Kidney (tissue), 14 donors: Measurements from ENCODE around the gene PTPRC. TPM values are rescaled to one million over a fixed set of nuclear protein-coding genes. Genes with fewer than 3 reads are reported as not detected.

Source experiments
- DNase-seq, 5 donors: peaks; one replicate each; pipeline ENCODE4 v3.0.0-alpha.2; 2013 to 2020
- FAIRE-seq: peaks from 2 replicates; lab custom pipeline; 2012; peaks lifted over from hg19 to GRCh38; lab: Jason Lieb, UNC
- H3K27ac ChIP-seq, 2 donors: one replicate each; pipeline ENCODE4 v1.7.0; 2013; ENCODE audit warnings: low read depth in 2 of 2, low read length in 2 of 2, inconsistent platforms in 1 of 2
- H3K27me3 ChIP-seq: one replicate; pipeline ENCODE4 v1.7.1; 2013; ENCODE audit warnings: low read length, inconsistent platforms; ENCODE audit not compliant: control insufficient read depth, insufficient read depth
- H3K36me3 ChIP-seq, 3 donors: one replicate each; pipeline versions ENCODE4 v1.7.0 to v1.7.1; 2013; ENCODE audit warnings: low read length in 3 of 3, control low read depth in 1 of 3, inconsistent platforms in 1 of 3; ENCODE audit not compliant: insufficient read depth in 3 of 3, control insufficient read depth in 2 of 3
- H3K4me1 ChIP-seq, 3 donors: one replicate each; pipeline versions ENCODE4 v1.7.0 to v1.7.1; 2013; ENCODE audit warnings: low read length in 3 of 3, inconsistent platforms in 1 of 3, low read depth in 1 of 3; ENCODE audit not compliant: control insufficient read depth in 2 of 3, insufficient read depth in 2 of 3
- H3K4me3 ChIP-seq, 3 donors: one replicate each; pipeline versions ENCODE4 v1.7.0 to v1.8.1; 2013; ENCODE audit warnings: low read length in 3 of 3, control low read depth in 1 of 3, inconsistent platforms in 1 of 3
- H3K9ac ChIP-seq, 3 donors: one replicate each; pipeline versions ENCODE4 v1.7.0 to v1.7.1; 2013; ENCODE audit warnings: low read length in 3 of 3, control low read depth in 1 of 3, inconsistent platforms in 1 of 3
- H3K9me3 ChIP-seq, 3 donors: one replicate each; pipeline versions ENCODE4 v1.7.0 to v1.7.1; 2013; ENCODE audit warnings: low read length in 3 of 3, control low read depth in 1 of 3, inconsistent platforms in 1 of 3; ENCODE audit not compliant: control insufficient read depth in 2 of 3, insufficient read depth in 1 of 3
- intact Hi-C: fragments of 100-400 bp; cut with DNase I; formaldehyde crosslinking; loops from one replicate; pipeline ENCODE4 v1.11.1; 2022
- polyA plus RNA-seq: library from polyadenylated mRNA; stranded (reverse); fragments of 350-450 nt; fragmentation: Illumina TruSeq; extraction: RNeasy Lipid Tissue Mini Kit (QIAGEN cat#74804); gene quantifications from one replicate; pipeline ENCODE4 v1.2.3, GENCODE V29; 2014; ENCODE audit warnings: low read depth, low replicate concordance; ENCODE audit not compliant: insufficient read depth
- total RNA-seq: library from RNA; stranded (reverse); fragmentation: NEBNext Ultra II Directional; extraction: Animal tissue kit (Norgen Biotek cat#: 25700); gene quantifications from one replicate; pipeline ENCODE4 v1.2.1, GENCODE V29; 2021
- TF ChIP-seq, protein P1 (sequence below): IDR thresholded peaks from 3 replicates; pipeline ENCODE4 v1.5.1; 2012; ENCODE audit warnings: mild to moderate bottlenecking, moderate library complexity, borderline replicate concordance; ENCODE audit not compliant: insufficient read depth; ENCODE audit errors: extremely low read depth
- donor health status: control.
- donor health status: control.
- donor health status: control.
- donor health status: control.
- donor health status: control.
- donor health status: DM: yes; HTN: yes; CAD: no.
- donor health status: Normal renal cell carcinoma (clear cell type).

PTPRC gene
- total and polyA plus RNA-seq, 2 donors from 2014 or later = 1.4 to 60.2 TPM

DNA sequence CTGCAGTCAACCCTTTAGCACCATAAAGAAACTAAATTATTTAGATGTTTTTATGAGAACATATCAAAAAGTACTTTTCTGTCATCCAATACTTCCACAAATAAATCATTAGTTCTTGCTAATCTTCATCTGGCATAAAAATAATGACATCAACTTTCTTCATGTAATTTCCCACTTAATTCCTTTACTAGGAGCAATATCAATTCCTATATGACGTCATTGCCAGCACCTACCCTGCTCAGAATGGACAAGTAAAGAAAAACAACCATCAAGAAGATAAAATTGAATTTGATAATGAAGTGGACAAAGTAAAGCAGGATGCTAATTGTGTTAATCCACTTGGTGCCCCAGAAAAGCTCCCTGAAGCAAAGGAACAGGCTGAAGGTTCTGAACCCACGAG lies 116.9 kb downstream of the PTPRC start:
- intact Hi-C loops = no loop called here
- Histone ChIP-seq H3K4me1 (no peaks in the 10 kb centered on the region), H3K9ac (no peak overlapping the region), H3K27ac (no peak overlapping the region), H3K9me3 (no peaks in the 10 kb centered on the region), H3K36me3 (no peaks in the 10 kb centered on the region), H3K27me3 (no peaks in the 10 kb centered on the region), H3K4me3 (no peak overlapping the region)
- no peak for DNase-seq
- TF ChIP-seq, protein P1, sequence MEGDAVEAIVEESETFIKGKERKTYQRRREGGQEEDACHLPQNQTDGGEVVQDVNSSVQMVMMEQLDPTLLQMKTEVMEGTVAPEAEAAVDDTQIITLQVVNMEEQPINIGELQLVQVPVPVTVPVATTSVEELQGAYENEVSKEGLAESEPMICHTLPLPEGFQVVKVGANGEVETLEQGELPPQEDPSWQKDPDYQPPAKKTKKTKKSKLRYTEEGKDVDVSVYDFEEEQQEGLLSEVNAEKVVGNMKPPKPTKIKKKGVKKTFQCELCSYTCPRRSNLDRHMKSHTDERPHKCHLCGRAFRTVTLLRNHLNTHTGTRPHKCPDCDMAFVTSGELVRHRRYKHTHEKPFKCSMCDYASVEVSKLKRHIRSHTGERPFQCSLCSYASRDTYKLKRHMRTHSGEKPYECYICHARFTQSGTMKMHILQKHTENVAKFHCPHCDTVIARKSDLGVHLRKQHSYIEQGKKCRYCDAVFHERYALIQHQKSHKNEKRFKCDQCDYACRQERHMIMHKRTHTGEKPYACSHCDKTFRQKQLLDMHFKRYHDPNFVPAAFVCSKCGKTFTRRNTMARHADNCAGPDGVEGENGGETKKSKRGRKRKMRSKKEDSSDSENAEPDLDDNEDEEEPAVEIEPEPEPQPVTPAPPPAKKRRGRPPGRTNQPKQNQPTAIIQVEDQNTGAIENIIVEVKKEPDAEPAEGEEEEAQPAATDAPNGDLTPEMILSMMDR = no peak
- FAIRE-seq = no peak

DNA sequence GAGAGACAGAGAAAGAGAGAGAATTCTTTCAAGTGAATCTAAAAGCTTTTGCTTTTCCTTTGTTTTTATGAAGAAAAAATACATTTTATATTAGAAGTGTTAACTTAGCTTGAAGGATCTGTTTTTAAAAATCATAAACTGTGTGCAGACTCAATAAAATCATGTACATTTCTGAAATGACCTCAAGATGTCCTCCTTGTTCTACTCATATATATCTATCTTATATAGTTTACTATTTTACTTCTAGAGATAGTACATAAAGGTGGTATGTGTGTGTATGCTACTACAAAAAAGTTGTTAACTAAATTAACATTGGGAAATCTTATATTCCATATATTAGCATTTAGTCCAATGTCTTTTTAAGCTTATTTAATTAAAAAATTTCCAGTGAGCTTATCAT lies 117.6 kb downstream of the PTPRC start:
- H3K9me3 ChIP-seq = no peaks in the 10 kb centered on the region
- H3K27me3 ChIP-seq = no peaks in the 10 kb centered on the region
- H3K27ac ChIP-seq = no peak overlapping the region
- FAIRE-seq = peak; percentile 90
- H3K9ac ChIP-seq = no peak overlapping the region
- intact Hi-C loops = no loop called here
- TF ChIP-seq, protein P1 = peak; percentile 2
- H3K36me3 ChIP-seq = no peaks in the 10 kb centered on the region
- H3K4me1 ChIP-seq = no peaks in the 10 kb centered on the region
- DNase-seq = peak in 1 of 5 donors; percentile 32
- H3K4me3 ChIP-seq = no peak overlapping the region

DNA sequence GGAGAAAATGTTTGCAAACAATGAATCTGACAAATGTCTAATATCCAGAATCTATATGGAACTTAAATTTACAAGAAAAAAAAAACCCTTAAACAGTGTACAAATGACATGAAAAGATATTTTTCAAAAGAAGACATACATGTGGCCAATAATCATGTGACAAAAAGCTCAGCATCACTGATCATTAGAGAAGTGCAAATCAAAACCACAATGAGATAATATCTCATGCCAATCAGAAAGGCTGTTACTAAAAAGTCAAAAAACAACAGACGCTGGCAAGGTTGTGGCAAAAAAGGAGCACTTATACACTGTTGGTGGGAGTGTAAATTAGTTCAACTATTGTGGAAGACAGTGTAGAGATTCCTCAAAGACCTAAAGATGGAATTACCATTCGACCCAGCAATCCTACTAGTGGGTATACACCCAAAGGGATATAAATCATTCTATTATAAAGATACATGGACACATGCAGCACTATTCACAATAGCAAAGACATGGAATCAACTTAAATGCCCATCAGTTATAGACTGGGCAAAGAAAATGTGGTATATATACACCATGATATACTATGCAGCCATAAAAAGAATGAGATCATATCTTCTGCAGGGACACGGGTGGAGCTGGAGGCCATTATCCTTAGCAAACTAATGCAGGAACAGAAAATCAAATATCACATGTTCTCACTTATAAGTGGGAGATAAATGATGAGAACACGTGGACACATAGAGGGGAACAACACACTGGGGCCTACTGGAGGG lies 123.2 kb downstream of the PTPRC start:
- intact Hi-C loops = no loop called here
- no peak overlapping the region for H3K4me3 ChIP-seq
- no peaks in the 10 kb centered on the region for H3K27me3 ChIP-seq
- H3K9ac ChIP-seq = no peak overlapping the region
- H3K9me3 ChIP-seq = no peaks in the 10 kb centered on the region
- H3K36me3 ChIP-seq = no peaks in the 10 kb centered on the region
- TF ChIP-seq, protein P1 = no peak
- FAIRE-seq (no peak), DNase-seq (no peak)
- H3K4me1 ChIP-seq = no peaks in the 10 kb centered on the region
- H3K27ac ChIP-seq = no peak overlapping the region
